NCI-H748 (cell line): Measurements from ENCODE around the gene PHYHIPL.
"Not testable (repeated sequence)": the region's sequence is repeated elsewhere in the genome, so short reads cannot be mapped to it uniquely, and the experiment has no call there.

Experiments used
- DNase-seq: peaks from one replicate; lab custom pipeline; 2025; ENCODE audit not compliant: unreplicated experiment; lab: John Stamatoyannopoulos, UW

PHYHIPL gene

GRCh38 chr10:59190332-59190731 is 13.9 kb downstream of the PHYHIPL start:
- no peak for DNase-seq

GRCh38 chr10:59206204-59206720 is 29.8 kb downstream of the PHYHIPL start:
- DNase-seq = no peak

GRCh38 chr10:59212301-59212798 is 35.9 kb downstream of the PHYHIPL start:
- no peak for DNase-seq

GRCh38 chr10:59214160-59214559 is 37.7 kb downstream of the PHYHIPL start:
- no peak for DNase-seq

- DNase-seq = no peak
These were observed 39.9 kb downstream of the PHYHIPL start for GRCh38 chr10:59216178-59216869.

GRCh38 chr10:59222788-59223187 is 46.3 kb downstream of the PHYHIPL start:
- DNase-seq = no peak

- DNase-seq = not testable (repeated sequence)
These were observed 47.2 kb downstream of the PHYHIPL start for GRCh38 chr10:59223597-59223996.

GRCh38 chr10:59225211-59225610 is 48.8 kb downstream of the PHYHIPL start:
- DNase-seq = no peak

- DNase-seq = no peak
These were observed 50.8 kb downstream of the PHYHIPL start for GRCh38 chr10:59227136-59227673.

- DNase-seq = no peak
These were observed 53.0 kb downstream of the PHYHIPL start for GRCh38 chr10:59229441-59229840.

GRCh38 chr10:59234194-59234593 is 57.8 kb downstream of the PHYHIPL start:
- DNase-seq = no peak

- DNase-seq = peak; percentile 38
These were observed 58.5 kb downstream of the PHYHIPL start for GRCh38 chr10:59234816-59235429.

GRCh38 chr10:59236064-59236697 is 59.7 kb downstream of the PHYHIPL start:
- DNase-seq = no peak

GRCh38 chr10:59237775-59238174 is 61.3 kb downstream of the PHYHIPL start:
- DNase-seq = no peak

- DNase-seq = not testable (repeated sequence)
These were observed 62.7 kb downstream of the PHYHIPL start for GRCh38 chr10:59239108-59239507.

GRCh38 chr10:59240582-59241183 is 64.2 kb downstream of the PHYHIPL start:
- peak; percentile 37 for DNase-seq

GRCh38 chr10:59242057-59242456 is 65.6 kb downstream of the PHYHIPL start:
- no peak for DNase-seq

GRCh38 chr10:59242991-59243390 is 66.5 kb downstream of the PHYHIPL start:
- DNase-seq = no peak

GRCh38 chr10:59243611-59244195 is 67.3 kb downstream of the PHYHIPL start:
- no peak for DNase-seq

- DNase-seq = no peak
These were observed 68.4 kb downstream of the PHYHIPL start for GRCh38 chr10:59244871-59245270.

- peak; percentile 21 for DNase-seq
These were observed 69.2 kb downstream of the PHYHIPL start for GRCh38 chr10:59245686-59246085.
